ENCODE measurements around the gene RABIF.
"Not testable (repeated sequence)": the region's sequence is repeated elsewhere in the genome, so short reads cannot be mapped to it uniquely, and the experiment has no call there.

The RABIF gene

DNA sequence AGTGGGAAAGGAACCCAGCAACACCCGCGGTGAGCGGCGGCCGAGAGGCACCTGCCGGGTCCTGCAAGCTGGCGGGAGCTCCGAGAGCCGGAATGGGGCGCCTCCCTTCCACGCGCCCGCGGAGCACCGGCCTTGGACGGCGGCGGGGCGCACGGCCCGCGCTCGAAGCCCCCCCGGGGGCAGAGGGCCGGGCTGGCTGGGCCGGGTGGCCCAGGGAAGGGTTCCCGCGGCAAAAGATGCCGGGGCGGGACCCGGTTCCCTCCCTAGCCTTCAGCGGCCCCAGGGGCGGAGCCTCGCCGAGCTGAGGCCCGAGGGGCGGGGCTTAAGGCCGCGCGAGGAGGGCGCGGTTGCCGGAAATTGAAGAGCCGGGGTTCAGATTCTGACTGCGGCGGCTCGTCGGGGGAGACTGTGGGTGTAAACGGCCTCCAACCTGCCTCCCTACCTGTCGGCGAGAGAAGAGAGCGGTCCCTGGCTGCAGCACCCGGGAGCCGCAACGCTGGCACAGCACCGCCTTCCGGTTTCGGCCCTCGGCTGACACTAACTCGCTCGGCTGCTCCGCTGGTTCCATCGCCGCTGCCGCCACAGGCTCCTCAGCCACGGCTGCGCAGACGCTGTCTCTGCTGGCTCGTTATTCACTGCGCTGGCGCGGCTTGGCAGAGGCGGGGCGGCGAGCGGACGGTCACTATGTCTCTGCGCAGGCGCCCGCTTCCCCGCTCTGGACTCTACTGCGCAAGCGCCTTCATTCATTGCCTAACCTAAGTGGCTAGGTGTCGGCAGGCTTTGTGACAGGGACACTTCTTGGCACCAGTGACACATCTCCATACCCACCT lies at the start of gene RABIF:
Gene RABIF (minus strand): TSS at position 619 of the 830 bp plus-strand sequence. CDS start 51 bp downstream, at position 568.
- peak; percentile 96 for DNase-seq (ENCODE audit: low spot score)

DNA sequence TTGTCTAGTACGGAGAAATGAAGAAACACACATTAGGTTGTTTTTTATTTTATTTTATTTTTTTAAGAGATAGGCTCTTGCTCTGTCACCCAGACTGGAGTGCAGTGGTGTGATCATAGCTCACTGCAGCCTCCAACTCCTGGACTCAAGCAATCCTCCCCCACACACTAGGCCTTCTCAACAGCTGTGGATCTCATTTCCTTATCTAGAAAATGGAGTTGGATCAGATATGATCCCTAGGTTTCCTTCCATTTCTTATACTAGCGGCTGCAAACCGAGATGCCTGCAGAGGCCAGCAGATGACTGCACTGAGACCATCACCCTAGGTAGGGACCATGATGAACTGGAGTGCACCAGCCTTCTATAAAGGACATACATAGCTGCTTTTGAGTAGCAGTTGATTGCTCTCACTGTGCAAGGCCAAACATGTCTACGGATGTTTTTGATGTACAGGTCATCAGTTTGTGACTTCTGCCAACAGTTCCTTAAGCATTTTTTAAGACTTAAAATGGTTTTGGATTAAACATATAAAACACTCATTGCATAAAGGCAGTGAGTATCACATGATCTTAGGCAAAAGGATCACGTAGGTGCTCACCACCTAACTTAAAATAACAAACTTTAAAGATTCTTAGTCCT lies 49.5 kb upstream of the RABIF start:
- no peak for DNase-seq (ENCODE audit: low spot score)

- not testable (repeated sequence) for DNase-seq (ENCODE audit: low spot score)
Measured at GRCh38 chr1:202936409-202936808, 47.5 kb upstream of the RABIF start.

- no peak for DNase-seq (ENCODE audit: low spot score)
Measured at GRCh38 chr1:202935844-202936243, 46.9 kb upstream of the RABIF start.

GRCh38 chr1:202934755-202935154 lies 45.8 kb upstream of the RABIF start:
- DNase-seq (ENCODE audit: low spot score) = no peak

DNA sequence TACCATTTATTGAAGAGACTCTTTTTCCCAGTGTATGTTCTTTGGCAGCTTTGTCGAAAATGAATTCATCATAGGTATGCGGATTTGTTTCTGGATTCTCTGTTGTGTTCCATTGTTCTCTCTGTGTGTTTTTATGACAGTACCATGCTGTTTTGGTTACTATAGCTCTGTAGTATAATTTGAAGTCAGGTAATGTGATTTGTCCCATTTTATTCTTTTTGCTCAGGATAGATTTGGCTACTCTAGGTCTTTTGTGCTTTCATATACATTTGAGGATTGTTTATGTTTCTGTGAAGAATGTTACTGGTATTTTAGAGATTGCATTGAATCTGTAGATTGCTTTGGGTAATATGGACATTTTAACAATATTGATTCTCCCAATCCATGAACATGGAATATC lies 43.5 kb upstream of the RABIF start:
- DNase-seq (ENCODE audit: low spot score) = no peak

DNA sequence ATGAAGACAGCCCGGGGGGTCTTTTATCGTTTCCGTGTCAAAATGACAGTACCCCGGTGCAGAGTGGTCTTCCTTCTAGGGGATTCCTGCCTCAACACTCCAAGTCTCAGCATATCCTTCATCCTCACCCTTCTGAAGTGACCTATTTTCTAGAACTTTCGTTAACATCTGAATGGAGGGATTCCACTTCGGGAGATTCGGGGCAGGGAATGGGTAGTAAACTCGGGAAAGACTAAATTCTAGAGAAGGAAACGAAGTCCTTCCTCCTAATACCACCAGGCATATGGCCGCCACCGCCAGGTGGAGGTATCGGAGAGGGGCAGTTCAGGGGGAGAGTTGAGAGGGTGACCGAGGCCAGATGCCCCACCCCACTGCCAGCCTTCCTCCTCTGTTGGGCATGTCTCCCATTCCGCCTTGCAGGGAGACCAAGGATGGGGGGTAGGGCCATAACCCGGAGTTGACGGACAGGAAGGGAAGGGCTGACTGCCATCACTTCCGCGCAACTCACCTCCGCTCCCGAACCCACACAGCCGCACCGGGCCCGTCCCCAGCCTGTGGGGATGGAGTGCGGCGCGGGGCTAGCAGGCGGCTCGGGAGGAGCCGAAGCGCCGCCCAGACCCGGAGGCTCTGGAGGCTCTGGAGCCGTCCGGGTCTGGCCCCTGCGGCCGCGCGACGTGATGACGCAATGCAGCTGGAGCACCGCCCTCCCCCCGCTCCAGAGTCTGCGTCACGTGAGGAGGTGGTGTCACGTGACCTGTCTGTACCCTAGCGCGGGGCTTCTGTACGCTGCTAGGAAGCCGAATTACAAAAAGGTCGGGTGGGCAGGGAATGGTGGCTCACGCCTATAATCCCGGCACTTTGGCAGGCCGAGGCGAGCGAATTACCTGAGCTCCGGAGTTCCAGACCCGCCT lies 37.9 kb upstream of the RABIF start, which contains the start of gene KLHL12:
Gene KLHL12 (minus strand): TSS at position 654 of the 911 bp plus-strand sequence. CDS start 2,072 bp downstream, outside the sequence.
- peak; percentile 95 for DNase-seq (ENCODE audit: low spot score)

- DNase-seq (ENCODE audit: low spot score) = no peak
Measured at GRCh38 chr1:202923533-202923932, 34.6 kb upstream of the RABIF start.

DNA sequence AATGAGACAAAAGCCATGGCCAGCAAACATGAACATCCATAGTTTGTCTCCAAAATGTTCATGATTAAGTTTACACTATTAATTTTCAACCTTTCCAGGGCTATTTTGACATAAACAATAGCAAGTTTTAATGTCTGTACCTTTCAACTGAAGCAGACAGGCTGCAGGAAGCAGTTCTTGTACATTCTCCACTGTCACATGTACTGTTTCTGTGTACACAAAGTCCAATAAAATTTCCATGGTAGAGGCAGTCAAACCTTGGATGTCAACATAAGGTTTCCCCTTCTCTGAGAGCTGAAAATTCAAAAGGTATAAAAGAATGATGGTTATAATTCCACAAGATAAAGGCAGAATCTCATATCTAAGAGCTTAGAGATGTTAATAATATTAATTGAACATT lies 30.7 kb upstream of the RABIF start:
- DNase-seq (ENCODE audit: low spot score) = no peak

- no peak for DNase-seq (ENCODE audit: low spot score)
Measured at GRCh38 chr1:202915146-202915545, 26.2 kb upstream of the RABIF start.

DNA sequence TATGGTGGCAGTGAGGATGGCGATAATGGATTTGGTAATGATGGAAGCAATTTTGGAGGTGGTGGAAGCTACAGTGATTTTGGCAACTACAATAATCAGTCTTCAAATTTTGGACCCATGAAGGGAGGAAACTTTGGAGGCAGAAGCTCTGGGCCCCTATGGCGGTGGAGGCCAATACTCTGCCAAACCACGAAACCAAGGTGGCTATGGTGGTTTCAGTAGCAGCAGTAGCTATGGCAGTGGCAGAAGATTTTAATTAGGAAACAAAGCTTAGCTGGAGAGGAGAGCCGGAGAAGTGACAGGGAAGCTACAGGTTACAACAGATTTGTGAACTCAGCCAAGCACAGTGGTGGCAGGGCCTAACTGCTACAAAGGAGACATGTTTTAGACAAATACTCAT lies 23.5 kb upstream of the RABIF start:
- not testable (repeated sequence) for DNase-seq (ENCODE audit: low spot score)

- DNase-seq (ENCODE audit: low spot score) = no peak
Measured at GRCh38 chr1:202909494-202909893, 20.5 kb upstream of the RABIF start.

DNA sequence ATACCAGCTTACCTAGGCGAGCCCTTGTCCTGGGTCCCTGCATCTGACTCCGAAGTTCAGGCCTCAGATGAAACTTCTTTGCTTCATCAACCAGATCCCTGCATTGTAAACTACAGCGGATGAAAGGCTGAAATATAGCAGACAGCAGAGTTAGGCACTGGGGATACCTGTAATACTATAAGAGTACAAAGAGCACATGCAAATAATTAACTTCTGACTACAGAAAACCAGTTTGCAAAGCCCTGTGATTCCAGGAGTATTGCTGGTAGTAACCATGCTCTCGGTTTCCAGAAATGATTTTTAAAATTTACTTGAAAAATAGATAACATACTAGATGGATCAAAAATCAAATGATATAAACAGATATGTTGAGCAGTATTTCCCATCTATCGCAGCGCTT lies 20.0 kb upstream of the RABIF start:
- no peak for DNase-seq (ENCODE audit: low spot score)

DNA sequence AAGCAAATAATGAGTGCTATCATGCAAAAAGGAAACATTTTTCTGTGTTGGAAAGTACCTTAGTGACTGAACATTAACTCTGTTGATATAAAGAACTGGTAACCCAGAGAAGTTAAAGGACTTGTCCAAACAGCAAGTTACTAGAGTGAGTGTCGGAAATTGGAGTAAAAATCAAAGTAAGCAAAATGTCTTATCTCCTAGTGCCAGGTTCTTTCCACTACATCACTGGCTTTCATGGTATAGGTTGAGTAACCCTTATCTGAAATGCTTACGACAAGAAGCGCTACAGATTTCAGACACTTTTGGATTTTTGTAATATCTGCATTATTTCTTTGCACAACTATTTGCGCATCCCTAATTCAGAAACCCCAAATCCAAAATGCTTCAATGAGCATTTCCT lies 16.4 kb upstream of the RABIF start:
- DNase-seq (ENCODE audit: low spot score) = no peak

DNA sequence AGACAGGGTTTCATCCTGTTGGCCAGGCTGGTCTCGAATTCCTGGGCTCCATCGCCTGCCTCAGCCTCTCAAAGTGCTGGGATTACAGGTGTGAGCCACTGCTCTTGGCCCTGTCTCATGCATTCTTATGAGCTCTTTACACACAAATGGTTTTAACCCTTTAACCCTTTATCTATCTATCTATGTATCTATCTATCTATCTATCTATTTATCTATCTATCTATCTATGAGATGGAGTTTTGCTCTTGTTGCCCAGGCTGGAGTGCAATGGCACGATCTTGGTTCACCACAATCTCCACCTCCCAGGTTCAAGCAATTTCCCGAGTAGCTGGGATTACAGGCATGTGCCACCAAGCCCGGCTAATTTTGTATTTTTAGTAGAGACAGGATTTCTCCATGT lies 14.9 kb upstream of the RABIF start:
- DNase-seq (ENCODE audit: low spot score) = not testable (repeated sequence)

DNA sequence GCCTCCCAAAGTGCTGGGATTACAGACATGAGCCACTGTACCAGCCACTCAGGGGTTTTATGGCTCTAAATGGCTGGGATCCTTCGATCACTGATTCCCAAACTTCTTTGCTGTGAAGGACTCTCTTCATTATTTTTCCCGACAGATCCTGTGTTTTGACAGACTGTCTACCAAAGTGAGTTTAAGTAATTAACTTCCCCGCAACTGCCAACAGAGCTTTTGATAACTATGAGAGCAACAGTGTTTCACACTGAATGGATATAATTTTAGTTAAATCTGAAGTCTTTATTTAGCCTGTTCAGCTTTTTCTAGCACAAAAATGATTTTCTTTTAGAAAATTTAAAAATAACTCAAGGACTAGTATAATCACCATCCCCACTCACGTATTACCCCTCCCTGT lies 12.6 kb upstream of the RABIF start:
- peak; percentile 59 for DNase-seq (ENCODE audit: low spot score)

DNA sequence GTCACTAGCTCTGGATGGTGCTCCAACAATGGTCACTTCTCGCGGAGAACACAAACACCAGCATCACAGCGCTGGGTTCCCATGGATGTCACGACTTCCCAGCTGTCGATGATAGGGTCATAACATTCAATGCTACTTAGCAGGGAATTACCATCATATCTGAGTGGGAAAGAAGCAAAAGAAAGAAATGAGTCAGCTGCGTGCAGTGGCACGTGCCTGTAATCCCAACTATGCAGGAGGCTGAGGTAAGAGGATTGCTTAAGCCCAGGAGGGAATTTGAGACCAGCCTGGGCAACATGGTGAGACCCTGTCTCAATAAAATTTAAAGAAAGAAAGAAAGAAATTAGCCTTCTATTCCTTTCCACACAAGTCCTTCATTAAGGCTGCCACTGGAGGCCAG lies 3.6 kb upstream of the RABIF start:
- no peak for DNase-seq (ENCODE audit: low spot score)

DNA sequence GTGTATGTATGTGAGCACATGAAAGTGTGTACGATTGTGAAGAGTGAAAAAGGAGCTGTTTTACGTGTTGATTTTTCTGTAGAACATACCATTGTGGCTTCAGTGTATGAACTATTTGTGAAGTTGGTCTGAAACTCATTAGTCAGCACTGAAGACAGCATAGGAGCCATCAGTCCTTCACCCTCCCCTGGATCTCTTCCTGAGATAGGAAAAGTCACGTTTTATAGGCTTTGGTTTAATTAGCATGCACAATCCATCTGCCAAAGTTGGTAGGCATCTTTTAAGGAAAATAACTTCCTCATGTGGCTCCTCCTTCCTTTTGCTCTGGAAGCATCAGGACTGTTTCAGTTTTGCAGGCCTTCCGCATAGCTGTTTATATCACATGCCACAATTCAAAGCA lies 1.4 kb upstream of the RABIF start:
- DNase-seq (ENCODE audit: low spot score) = no peak

DNA sequence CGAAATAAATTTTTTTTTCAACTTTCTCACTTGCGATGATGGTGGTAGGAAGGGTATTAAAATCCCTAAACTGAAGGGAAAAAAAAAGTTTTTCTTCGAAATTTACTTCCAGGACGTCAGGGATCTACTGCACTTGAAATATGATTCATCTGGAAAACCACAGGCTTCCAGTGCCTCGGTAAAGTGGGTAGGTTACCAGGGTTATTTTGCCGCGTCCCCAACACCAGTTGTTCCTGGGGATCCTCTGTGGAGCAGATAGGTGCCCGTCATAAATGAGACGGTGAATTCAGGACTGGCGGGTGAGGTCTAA lies 773 bp downstream of the RABIF start:
- no peak for DNase-seq (ENCODE audit: low spot score)

DNA sequence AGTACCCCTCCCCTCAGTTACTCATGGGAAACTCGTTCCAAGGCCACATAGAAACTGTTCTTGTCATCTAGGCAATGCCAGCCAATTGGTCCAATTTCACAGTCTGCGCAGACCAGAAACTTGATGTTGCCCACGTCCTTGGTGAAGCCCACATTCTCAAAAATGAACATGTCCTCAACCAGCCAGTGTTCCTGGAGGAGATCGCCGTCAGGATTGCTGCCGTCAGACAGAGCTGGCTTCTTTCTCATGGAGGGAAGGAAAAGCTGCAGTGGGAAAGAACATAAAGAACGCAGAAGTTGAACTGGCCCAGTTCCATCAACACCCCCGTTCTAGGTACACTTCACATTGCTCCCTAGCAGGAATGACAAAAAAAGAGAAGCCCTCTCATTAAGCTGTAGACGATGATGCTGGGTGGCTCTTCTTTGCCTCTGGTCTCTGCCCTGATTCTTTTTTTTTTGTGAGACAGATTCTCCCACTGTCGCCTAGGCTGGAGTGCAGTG lies 7.9 kb downstream of the RABIF start:
- peak; percentile 63 for DNase-seq (ENCODE audit: low spot score)

- DNase-seq (ENCODE audit: low spot score) = no peak
Measured at GRCh38 chr1:202880062-202880461, 8.9 kb downstream of the RABIF start.

GRCh38 chr1:202879128-202879527 lies 9.8 kb downstream of the RABIF start:
- no peak for DNase-seq (ENCODE audit: low spot score)
